HG03095 (cell line): ENCODE measurements around the gene MBD3L1.

Experiments used
- ATAC-seq: cut with Tn5 transposase; IDR thresholded peaks from one replicate; pipeline ENCODE4 v1.9.1; 2021; ENCODE audit warnings: moderate library complexity; ENCODE audit not compliant: unreplicated experiment

The MBD3L1 gene

DNA sequence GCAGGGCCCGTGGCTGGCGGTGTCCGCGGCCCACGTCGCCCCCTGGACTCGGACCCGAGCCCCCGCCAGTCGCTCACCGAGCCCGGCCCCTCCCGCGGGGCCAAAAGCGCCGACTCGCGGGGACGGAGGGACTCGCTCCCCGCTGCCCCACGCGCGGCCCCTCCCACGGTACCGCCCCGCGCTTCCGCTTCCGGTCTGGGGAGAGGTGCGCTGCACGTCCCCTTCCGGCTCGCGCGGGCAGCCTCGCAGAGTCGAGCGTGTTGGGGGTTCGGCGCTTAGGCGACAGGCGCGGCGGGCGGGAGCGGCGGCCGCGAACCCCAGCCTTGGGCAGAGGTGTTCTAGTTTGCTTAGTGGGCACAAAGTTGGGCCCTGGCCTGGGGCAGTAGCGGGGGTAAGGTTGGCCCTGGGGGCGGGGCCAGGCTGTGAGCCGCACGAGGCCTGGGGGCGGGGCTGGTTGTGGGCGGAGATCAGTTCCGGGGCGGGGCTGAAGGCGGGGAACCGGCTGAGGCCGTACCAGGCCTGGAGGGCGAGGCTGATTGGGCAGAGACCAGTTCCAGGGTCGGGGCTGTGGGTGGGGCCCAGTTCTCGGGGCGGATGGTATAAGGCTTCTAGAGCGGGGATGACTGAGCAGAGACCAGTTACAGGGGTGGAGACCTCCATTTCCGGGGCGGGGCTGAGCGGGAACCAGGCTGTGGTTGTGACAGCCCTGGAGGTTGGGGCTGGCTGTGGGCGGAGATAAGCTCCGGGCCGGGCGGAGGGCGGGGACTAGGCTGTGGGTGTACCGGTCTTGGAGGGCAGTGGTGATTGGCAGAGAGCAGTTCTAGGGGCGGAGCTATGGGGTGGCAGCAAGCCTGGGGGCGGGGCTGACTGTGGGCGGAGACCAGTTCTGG lies at the start of gene MBD3L1, which contains the start of gene ZNF558:
MBD3L1 (plus strand) TSS at position 246 of the 890 bp plus-strand sequence. CDS start 10,302 bp downstream, outside the sequence.
ZNF558 (minus strand) TSS at position 173 of the 890 bp plus-strand sequence. CDS start 9,645 bp downstream, outside the sequence.
- peak; percentile 75 for ATAC-seq

DNA sequence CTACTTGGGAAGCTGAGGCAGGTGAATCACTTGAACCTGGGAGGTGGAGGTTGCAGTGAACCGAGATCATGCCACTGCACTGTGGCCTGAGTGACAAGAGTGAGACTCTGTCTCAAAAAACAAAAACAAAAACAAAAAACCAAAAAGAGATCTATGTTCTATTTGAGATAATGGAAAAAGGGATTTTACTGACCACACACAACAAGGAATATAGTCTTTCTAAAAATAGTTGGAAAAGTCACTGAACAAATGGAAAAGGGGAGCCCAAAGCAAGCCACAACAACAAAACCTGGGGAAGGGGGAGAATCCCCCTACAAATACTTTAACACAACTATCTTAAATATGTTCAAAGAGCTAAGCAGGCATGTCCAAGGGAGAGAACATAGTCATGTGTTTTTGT lies 37.4 kb upstream of the MBD3L1 start:
- no peak for ATAC-seq

DNA sequence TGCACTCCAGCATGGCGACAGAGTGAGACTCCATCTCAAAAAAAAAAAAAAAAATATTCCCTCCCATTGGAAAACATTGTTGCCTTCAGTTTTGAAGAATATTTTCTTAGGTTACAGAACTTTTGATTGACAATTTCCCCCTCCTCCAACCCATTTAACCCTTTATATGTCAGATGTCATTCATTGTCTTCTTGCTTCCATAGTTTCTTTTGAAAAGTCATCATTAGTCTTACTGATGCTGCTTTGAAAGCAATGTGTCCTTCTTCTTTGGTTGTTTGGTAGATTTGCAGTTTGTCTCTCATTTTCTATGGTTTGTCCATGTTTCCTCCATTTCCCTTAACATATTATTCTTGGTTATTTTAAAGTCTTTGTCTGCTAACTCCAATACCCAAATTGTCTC lies 25.5 kb upstream of the MBD3L1 start:
- no peak for ATAC-seq

DNA sequence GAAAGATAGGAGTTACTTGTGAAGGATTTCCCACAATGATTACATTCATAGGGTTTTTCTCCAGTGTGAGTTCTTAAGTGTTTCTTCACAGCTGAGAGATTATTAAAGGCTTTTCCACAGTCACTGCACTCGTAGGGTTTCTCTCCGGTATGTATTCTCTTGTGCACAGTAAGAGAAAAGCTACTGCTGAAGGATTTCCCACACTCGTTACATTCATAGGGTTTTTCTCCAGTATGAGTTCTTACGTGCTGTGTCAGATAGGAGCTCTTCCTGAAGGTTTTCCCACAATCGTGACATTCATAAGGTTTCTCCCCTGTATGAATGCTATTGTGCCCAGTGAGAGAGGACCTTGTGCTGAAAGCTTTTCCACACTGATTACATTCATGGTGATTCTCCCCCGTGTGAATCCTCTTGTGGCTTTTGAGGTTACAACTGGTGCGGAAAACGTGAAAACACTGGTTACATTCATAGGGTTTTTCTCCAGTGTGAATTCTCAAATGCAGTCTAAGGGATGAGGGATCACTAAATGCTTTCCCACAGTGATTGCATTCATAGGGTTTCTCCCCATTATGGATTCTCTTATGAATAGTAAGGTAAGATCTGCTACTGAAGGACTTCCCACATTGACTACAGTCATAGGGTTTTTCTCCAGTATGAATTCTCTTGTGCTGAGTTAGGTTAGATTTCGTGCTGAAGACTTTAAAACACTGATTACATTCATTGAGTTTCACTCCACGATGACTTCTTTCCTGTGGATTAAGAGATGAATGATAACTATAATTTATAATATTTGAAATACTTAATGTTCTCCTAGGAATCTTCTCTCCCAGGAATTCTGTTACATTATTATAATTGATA lies 20.6 kb upstream of the MBD3L1 start:
- ATAC-seq = no peak

DNA sequence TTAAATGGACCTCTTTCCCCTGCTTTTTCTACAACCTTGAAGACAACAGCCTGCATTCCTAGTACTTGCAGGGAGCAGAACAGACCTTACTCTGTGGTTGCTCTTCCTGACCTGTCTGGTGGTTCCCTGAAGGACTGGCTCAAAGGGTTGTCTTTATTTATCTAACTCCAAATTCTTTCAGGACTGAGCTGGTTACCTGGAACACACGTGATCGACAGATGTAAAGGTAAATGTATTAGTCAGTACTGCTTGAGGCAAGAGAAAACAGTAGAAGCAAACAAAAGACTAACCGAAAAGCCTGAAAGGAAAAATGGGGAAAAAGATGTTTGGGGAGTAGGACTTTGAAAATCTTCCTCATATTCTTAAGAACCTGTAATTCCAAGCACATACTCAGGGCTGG lies 18.0 kb upstream of the MBD3L1 start:
- ATAC-seq = no peak

DNA sequence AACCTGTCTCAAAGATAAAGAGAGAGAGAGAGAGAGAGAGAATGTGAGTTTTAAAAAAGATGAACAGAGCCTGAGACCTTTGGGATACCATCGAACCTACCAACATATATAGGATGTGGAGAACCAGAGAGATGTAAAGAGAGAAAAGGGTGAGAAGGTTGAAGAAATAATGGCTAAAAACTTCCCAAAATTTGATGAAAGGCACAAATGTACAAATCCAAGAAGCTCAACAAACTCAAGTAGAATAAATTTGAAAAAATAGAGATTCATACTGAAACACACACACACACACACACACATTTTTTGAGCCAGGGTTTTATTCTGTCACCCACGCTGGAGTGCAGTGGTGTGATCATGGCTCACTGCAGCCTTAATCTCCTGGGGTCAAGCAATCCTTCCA lies 16.4 kb upstream of the MBD3L1 start:
- no peak for ATAC-seq

DNA sequence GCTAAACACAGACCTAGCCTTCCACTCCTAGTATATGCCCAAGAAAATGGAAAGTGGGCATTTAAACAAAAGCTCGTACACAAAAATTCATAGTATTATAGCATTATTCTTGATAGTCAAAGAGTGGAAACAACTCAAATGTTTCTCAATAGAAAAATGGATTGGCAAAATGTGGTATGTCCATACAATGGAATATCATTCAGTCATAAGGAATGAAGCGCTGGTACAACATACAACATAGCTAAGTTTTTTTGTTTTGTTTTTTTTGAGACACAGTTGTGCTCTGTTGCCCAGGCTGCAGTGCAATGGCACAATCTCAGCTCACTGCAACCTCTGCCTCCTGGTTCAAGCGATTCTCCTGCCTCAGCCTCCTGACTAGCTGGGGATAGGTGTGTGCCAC lies 11.9 kb upstream of the MBD3L1 start:
- ATAC-seq = no peak

DNA sequence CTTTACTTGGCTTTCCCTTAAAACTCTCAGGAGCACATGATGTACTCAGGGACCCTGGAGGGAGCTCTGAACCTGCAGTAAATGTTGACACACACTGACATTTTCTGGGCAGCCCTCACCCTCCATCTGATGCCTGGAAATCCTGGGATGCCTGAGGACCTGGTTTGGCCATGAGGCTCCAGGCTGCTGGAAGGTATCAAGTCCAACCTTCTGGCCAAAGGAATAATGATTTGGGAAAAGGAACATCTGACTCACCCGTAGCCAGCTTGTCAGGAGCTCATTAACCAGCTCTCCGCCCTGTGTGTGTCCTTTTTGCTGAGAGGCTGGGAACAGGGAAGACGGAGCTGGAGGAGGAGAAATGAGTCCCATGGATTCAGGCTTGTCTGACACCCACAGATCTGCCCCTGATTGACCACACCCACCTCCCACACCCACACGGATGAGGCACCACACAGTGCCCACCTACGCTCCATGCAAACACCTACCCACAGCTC lies 10.4 kb upstream of the MBD3L1 start:
- ATAC-seq = no peak

DNA sequence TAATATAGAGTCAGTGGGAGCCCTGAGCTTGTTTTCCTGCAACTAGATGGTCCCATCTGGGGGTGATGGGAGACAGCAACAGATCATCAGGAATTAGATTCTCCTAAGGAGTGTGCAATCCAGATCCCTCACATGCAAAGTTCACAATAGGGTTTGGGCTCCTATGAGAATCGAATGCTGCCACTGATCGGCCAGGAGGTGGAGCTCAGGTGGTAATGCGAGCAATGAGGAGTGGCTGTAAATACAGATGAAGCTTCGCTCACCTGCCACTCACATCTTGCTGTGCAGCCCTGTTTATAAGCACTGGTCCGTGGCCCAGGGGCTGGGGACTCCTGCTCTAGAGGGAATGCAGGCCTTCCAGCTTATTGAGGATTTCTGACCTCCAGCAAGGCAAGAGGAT lies 5.8 kb upstream of the MBD3L1 start:
- ATAC-seq = no peak

DNA sequence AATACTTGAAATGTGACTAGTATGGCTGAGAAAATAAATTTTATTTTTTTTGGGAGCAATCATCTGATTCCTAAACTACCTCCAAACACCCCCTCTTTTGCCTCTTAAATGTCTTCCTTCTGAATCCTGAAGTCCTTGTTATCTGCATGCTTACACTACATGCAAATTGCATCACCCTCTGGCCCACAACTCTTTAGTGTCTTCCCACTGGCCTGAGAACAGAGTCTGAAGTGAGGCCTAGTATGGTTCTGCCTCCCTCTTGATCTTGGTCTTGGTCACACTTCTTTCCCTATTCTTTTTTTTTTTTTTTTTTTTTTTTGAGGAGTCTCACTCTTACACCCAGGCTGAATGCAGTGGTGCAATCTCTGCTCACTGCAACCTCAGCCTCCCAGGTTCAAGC lies 4.9 kb upstream of the MBD3L1 start:
- ATAC-seq = no peak

DNA sequence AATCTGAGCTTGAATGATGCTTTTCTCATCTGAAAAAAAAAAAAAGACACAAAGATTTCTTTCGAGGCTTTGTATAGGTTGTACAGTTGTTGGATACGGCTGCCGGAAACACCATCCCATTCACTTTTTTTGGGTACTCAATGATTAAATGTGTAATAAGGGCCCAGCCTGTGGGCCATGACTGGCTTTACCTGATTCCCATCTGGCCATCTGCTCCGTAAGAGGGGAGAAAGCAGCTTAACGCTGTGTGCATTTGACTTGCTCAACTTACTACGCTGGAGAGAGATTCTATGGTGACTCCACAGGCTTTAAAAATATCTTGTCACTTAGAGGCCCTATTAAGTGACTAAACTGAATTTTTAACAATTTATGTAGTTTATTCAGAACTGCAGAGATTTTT lies 804 bp upstream of the MBD3L1 start:
- ATAC-seq = no peak

DNA sequence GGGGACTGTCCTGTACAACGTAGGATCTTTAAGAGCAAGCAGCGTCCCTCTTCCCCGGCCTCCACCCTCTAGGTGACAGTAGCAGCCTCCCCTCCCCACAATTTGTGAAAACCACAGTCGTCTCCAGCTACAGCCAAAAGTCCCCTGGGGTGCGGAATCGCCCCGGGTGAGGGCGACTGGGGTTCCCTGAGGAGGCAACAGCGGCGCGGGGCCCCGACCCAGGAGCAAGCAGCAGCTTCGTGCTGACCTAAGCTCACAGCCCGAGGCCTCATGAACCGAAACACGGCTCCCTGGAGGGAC lies 395 bp upstream of the MBD3L1 start:
- peak; percentile 20 for ATAC-seq

DNA sequence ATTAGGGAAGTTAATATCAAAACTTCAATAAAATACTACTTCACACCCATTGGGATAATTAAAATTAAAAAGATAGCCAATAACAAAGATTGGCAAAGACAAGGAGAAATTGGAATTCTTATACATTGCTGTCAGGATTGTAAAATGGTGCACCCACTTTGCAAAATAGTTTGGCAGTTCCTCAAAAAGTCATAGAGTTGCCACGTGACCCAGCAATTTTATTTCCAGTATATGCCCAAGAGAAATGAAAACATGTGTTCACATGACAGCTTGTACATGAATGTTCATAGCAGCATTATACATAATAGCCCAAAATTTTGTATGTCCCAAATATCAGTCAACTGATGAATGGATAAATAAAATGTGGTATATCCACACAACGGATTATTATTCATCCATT lies 3.3 kb downstream of the MBD3L1 start:
- ATAC-seq = no peak

DNA sequence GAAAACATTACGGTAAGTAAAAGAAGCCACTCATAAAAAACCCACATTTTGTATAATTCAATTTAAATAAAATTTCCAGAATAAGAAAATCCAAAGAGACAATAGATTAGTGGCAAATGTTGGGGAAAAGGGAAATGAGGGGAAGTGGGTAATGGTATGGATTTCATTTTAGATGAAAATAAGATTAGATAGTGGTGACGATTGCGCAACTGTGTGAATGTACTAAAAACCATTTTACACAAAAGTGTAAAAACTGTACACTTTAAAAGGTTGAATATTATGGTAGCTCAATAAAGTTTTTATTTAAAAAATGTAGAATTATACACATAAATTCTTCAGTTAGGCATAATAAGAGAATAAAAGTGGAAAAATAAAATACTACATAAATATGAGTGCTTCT lies 3.7 kb downstream of the MBD3L1 start:
- no peak for ATAC-seq

DNA sequence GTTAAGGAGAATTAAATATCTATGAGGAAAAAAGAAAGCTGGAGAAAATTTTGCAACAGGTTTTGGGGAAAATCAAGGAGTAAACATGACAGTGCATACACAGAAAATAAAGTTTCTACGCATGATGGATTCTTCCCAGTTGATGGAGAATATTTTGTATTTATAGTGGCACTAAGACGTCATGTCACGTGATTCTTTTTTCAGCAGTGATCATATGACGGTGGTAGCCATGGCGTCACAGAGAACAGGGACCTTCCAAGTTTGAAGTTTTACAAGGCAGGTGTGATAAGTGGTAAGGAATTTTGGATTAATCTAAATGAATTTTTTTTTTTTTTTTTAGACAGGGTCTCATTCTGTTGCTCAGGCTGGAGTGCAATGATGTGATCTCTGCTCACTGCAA lies 8.5 kb downstream of the MBD3L1 start:
- ATAC-seq = no peak

DNA sequence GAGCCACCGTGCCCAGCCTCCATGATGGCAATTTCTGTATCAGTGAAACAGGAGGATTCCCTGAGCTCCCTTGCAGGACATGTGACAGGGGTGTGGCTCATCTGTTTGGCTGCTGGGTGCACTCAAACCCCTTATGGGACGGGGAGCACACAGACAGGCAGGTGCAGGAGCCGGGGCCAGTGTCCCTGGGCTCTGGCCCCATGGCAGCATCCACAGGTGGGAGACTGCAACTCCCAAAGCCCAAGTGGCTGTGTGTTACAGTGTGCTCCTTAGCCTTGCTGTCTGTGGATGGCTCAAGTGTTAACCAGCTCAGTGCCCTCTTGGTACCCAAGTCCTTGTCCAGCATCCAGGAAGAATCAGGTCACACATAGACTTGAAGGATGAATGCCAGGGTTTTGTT lies 14.6 kb downstream of the MBD3L1 start:
- no peak for ATAC-seq

DNA sequence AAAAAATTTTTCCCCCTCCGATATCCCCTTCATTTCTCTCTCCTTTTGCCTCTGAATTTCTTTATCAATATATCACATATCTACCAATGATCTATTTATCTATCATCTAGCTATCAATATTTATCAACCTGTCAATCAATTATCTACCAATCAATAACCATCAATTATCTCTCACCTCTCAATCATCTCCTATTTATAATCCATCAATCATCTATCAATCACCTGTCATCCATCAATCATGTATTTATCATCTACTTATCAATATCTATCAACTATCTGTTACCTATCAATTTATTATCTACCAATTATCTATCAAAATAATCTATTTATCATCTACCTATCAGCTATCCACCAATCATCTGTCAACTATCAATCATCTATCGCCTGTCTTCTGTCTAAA lies 17.1 kb downstream of the MBD3L1 start:
- ATAC-seq = no peak

DNA sequence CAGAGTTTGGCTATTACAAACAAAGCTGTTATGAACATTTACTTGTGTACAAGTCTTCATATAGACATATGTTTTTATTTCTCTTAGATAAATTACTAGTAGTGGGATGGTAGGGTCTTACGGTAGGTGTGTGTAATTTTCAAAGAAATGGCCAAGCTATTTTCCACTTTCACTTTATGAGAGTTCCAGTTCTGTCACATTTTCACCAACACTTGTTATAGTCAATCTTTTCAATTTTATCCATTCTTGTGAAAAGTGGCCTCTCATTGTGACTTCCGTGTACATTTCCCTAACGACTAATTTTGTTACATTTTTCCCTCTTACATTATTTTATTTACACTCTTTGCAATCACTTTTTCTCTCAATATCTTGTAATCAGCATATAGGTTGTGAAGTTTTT lies 18.3 kb downstream of the MBD3L1 start:
- no peak for ATAC-seq

DNA sequence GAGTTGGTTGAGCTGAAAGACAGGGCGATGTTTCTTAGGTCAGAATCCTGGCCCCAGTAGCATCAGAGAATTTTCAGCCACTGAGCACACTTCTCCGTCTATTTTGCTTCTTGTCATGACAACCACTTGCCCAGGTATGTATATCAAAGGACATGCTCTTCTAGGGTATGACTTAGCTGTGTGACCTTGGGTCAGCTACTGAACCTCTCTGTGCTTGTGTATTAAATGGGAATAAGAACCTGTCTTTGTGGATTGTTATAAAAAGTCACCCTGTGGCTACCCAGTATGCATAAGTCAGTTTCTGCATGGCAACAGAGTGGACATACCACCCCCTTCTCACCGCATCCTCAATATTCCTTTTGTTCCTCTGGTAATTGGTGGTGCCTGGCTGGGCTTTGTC lies 26.1 kb downstream of the MBD3L1 start:
- ATAC-seq = no peak

DNA sequence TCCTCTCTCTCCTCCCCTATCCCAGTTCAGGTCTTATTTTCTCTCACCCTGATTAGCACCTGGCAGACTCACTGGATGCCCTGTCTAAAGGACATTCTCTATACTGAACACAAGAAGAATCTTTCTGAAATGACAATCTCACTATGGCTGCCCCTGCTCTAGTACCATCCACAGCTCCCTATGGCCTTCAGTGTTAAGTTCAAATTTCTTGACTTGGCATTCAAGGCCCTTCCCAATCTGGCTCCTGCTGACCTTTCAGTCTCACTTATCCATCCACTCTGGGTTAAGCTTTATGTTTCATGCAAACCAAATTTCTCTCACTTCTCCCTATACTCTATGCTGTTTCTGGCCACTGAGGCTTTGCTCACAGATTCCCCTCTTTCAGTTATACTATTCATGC lies 34.2 kb downstream of the MBD3L1 start:
- ATAC-seq = no peak

DNA sequence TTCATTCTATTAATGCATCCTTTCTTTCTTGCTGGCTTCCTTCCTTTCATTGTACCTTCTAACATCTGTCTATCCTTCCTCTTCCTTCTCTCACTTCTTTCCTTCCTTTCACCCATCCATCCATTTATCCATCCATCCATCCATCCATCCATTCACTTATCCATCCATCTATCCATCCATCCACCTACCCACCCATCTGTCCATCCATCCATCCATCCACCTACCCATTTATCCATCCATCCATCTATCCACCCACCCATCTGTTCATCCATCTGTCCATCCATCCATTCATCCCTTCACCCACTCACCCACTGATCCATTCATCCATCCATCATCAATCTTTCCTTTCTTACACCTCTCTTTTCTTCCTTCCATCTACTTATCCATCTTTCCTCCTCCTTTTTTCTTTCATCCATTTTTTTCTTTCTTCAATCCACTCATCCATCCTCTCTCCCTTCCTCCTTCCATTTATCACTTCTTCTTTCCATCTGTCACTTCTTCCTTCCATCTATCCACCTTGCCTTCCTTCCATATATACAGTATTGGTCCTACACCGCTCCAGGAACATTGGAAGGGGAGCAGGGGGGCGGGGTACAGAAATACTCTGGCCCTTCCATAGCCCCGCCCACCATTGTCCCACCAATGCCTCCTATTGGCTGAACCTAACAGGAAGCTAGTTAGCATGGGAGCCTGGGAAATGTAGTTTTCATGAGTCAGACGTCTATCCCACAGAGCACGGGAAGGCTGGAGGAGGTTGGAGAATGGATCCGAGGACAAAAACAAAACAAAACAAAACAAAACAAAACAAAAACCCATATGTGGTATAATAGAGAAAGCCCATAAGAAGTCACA lies 45.9 kb downstream of the MBD3L1 start:
- ATAC-seq = no peak
